GF-D8 (cell line): ENCODE results near the gene ANTXR1.
"Not testable (repeated sequence)": the region's sequence is repeated elsewhere in the genome, so short reads cannot be mapped to it uniquely, and the experiment has no call there.

Experiments
- DNase-seq: peaks from one replicate; lab custom pipeline; 2025; lab: John Stamatoyannopoulos, UW

The ANTXR1 gene

DNA sequence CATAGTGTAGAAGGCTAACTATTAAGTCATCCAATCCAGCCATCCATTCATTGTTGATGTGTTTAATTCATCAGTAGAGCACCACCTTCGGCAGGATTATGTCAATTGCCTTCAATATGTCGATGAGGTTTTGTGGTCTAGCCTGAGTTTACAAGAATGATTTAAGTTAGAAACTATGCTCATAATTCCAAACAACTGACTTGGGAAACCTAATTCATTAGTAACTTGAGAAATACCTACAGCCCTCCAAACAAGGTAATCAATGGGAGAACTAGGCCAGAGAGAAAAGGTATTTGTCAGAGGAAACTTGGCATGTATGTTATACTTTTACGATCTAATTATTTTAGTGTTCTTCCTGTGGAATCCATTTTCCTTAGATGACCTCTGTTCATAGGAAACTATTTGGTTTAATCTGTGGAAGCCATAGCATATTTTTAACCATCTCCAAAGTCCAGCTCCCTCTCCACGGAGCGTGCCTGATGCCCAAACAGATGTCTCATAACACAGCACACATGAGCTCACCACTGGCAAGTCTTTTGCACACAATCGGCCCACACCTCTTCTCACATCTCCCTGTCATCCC, 225.6 kb downstream of the ANTXR1 start:
- no peak for DNase-seq

DNA sequence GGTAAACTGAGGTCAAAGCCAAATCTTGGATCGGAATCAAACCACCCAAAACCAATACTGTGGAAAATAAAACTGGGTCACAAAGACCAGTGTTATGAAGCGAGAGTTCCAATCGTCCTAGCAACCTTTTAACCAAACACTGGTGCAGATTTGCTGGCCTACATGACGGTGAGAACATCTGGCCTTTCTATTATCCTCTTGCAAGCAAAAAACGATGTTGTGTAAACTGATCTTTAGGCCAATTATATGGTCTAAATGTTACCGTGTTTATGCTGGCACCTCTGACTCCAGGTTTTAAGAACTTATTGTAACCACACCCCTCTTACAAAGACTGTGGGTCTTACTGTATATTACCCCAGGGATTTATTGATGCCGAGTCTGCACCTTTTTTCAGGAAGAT, 228.1 kb downstream of the ANTXR1 start:
- DNase-seq: no peak

DNA sequence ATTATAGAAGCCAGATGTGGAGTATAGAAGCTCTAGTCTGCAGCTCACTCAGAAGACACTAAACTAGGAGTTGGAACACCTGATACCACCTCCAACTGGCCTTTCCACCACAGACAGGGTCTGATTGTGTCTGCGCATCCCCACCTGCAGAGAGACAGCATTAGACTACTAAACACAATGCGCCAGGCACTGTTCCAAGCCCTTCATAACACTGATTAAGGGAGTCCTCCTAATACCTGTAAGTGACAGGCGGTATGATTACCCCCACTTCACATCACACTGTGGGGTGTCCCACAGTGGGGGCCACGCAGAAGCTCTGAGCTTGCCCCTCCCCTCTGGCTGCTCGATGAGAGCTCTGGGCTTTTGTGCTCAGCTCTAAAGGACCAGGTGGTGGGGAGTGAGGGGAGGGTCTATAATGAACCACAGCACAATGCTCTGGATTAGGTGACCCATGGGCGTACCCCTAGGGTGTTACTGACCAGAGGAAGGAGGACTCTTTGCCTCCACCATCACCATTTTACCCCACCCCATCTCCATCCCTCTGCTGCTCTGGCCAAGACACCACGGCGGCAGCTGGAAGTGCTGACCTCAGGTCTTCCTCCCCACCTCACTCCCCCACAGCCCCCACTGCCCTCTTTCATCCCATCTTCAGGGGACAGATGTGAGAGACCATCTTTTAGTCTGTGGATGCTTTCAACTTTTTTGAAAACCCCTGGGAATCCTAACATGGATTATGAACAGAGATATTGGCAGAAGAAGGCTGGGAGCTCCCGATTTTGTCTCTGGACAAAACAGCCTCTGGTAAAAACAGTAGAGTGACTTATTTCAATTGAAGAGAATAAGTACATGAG, 228.9 kb downstream of the ANTXR1 start:
- DNase-seq: no peak

DNA sequence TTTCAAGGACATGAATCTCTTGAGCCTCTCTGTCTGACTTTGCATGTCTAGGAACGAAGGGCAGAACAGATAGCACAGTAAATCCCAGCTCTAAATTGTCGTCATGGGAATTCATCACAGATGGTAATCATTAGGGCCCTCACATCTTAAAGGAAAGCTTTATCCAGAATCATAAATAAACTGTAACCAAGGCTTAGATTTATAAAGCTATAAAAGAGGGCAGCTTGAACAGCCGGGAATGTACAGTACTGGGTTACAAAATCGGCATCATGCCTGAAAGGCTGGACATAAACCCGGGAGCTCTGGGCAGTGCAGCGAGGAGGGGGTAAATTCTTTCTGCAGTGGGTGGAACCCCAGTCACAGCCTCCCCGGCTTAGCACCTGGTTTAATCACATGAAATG, 229.7 kb downstream of the ANTXR1 start:
- DNase-seq: no peak

DNA sequence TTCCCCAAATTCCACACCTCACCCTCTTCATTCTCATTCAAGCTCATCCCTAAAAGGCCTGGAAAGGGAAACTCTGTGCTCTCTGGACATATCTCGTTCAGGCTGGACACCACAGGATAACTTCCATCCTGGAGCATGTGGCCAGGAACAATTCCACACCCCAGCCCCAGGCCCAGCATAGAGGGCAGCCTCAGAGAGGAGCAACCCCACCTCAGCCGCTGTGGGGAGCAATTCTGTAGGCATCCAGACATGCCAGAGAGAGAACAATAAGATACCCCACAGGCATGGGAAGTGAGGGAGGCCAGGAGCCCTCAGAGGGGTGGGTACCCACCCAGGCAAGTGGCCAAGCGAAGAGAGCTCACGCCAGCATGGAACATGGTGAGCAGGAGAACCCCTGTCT, 230.7 kb downstream of the ANTXR1 start:
- no peak for DNase-seq

DNA sequence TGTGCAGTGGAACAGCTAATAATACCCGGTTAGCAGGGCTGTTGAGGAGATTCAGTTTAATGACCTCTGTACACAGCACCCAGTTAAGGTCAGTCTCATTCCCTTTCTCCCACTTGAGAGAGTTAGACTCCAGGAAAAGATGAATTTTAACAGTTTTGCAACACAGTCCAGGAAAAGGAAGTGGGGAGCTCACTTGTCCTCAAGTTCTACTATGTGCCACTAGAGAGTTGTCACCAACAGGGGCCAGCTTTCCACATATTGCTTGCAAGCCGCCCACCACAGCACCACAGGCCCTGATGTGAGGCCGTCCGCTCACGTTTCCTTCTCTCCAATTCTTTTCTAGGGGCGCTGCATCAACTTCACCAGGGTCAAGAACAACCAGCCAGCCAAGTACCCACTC, 231.9 kb downstream of the ANTXR1 start:
- DNase-seq: no peak

GRCh38 chr2:69247583-69247982, 234.6 kb downstream of the ANTXR1 start:
- no peak for DNase-seq

- no peak for DNase-seq
Observed at GRCh38 chr2:69248232-69248631, 235.3 kb downstream of the ANTXR1 start.

GRCh38 chr2:69250981-69251380, 238.0 kb downstream of the ANTXR1 start:
- DNase-seq: no peak

DNA sequence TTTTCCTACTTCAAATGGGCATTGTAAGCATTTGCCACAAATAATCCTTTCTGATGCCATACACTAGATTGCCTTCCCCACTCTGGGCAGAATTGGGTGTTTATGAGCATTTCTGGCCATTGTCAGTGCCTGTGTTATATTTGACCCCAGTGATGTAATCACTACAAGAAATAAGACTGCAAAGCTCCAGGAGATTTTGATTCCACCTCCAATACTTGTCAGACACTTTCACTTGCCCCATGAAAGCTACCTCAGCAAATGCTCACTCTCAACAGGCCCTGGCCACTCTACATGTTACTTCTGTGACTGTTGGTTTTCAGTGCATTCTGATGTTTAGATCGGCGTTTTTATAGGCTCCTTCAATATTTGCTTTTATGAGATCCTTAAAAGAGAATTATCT, 239.0 kb downstream of the ANTXR1 start:
- no peak for DNase-seq

DNA sequence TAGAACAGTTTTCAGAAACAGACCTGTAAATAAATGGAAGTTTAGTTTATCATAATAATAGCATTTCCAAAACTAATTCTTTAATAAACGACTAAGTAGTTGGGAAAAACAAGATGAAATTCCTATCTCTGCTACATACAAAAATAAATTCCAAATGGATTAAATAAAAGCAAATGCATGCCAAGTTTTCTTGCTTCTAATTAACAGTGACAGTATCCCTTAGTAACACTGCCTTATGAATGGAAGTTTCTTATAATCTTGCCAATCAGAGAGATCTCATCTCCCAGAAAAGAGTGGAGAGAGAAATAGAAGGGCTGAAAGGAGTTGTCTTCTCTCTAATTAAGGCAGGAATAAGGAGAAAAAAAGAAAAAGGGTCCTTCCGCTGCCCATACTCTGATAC, 240.1 kb downstream of the ANTXR1 start:
- no peak for DNase-seq

GRCh38 chr2:69253611-69254301, 240.8 kb downstream of the ANTXR1 start:
- DNase-seq: no peak

GRCh38 chr2:69255760-69256159, 242.8 kb downstream of the ANTXR1 start:
- no peak for DNase-seq

DNA sequence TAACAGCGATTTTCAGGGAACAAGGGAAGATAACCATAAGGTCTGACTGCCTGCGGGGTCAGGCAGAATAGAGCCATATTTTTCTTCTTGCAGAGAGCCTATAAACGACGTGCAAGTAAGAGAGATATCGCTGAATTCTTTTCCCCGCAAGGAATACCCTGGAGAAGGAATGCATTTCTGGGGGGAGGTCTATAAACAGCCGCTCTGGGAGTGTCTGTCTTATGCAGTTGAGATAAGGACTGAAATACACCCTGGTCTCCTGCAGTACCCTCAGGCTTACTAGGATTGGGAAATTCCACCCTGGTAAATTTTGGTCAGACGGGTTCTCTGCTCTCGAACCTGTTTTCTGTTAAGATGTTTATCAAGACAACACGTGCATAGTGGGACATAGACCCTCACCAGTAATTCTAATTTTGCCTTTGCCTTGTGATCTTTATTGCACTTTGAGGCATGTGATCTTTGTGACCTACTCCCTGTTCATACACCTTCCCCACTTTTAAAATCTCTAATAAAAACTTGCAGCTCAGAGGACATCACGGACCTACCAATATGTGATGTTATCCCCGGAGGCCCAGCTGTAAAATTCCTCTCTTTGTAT, 247.1 kb downstream of the ANTXR1 start:
- DNase-seq: not testable (repeated sequence)

DNA sequence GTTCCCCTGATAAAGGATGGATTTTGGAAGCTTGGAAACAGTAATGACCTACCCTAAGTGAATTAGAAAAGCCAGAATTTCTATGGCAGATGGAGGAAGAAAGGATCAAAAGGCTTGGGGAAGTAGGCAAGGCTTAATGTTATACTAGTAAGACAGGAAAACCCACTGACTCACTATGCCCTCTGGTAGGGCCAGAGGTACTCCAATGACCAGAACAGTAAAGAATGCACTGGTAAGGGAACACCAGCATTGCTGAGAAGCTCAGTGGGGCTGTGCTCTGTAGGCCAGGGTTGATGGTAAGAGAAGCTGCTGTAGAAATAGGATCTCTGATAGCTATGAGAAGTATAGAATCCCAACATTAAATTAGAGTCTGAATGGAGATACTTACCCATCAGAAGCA, 247.7 kb downstream of the ANTXR1 start:
- DNase-seq: no peak

DNA sequence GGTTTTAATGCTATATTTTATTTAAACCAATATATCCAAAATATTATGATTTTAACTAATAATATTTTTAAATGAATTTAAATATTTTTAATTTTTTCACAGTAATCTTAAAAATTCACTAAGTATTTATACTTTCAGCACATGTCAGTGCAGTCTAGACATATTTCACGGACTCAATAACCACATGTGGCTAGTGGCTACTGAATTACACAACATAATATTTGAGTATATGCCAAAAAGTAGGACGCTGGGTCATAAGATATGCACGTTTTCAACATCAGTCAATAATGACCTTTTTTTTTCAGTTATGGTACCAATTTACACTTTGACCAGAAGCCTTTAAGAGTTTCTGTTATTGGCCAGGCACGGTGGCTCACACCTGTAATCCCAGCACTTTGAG, 256.4 kb downstream of the ANTXR1 start:
- no peak for DNase-seq

- no peak for DNase-seq
Observed at GRCh38 chr2:69271831-69272257, 258.9 kb downstream of the ANTXR1 start.

GRCh38 chr2:69272803-69273471, 260.0 kb downstream of the ANTXR1 start:
- no peak for DNase-seq

GRCh38 chr2:69275490-69275889, 262.5 kb downstream of the ANTXR1 start:
- DNase-seq: no peak

- no peak for DNase-seq
Observed at GRCh38 chr2:69278366-69278765, 265.4 kb downstream of the ANTXR1 start.

GRCh38 chr2:69279211-69279610, 266.2 kb downstream of the ANTXR1 start:
- DNase-seq: no peak
